Ectodermal cell (in vitro differentiated cells): ENCODE data around the gene HYDIN.
"Not testable (repeated sequence)": the region's sequence is repeated elsewhere in the genome, so short reads cannot be mapped to it uniquely, and the experiment has no call there.

ENCODE experiments used
- H3K27ac ChIP-seq: 2 replicates; pipeline ENCODE4 v1.7.0; 2013; ENCODE audit warnings: mild to moderate bottlenecking, low read depth, low read length; ENCODE audit not compliant: insufficient read depth, poor library complexity, severe bottlenecking
- H3K27me3 ChIP-seq: 2 replicates; pipeline ENCODE4 v1.7.0; 2013; ENCODE audit warnings: mild to moderate bottlenecking, low read length; ENCODE audit not compliant: insufficient read depth, control insufficient read depth, poor library complexity, severe bottlenecking
- H3K36me3 ChIP-seq: one replicate; pipeline ENCODE4 v1.7.0; 2013; ENCODE audit warnings: low read length; ENCODE audit not compliant: control insufficient read depth, insufficient read depth
- H3K4me1 ChIP-seq: one replicate; pipeline ENCODE4 v1.7.0; 2013; ENCODE audit warnings: low read length; ENCODE audit not compliant: control insufficient read depth, insufficient read depth
- H3K4me3 ChIP-seq: 2 replicates; pipeline ENCODE4 v1.7.0; 2013; ENCODE audit warnings: low read depth, low read length, control low read depth; ENCODE audit not compliant: insufficient read depth
- H3K9me3 ChIP-seq: 2 replicates; pipeline ENCODE4 v1.7.0; 2013; ENCODE audit warnings: mild to moderate bottlenecking, low read length, moderate library complexity; ENCODE audit not compliant: control insufficient read depth
- WGBS, 2 experiments: methylation state at CpG; one replicate each; pipeline ENCODE4 v1.1.7; 2013; ENCODE audit warnings: missing lambda C conversion rate in 2 of 2; 5-methylcytosine and 5-hydroxymethylcytosine counted together

The HYDIN gene

DNA sequence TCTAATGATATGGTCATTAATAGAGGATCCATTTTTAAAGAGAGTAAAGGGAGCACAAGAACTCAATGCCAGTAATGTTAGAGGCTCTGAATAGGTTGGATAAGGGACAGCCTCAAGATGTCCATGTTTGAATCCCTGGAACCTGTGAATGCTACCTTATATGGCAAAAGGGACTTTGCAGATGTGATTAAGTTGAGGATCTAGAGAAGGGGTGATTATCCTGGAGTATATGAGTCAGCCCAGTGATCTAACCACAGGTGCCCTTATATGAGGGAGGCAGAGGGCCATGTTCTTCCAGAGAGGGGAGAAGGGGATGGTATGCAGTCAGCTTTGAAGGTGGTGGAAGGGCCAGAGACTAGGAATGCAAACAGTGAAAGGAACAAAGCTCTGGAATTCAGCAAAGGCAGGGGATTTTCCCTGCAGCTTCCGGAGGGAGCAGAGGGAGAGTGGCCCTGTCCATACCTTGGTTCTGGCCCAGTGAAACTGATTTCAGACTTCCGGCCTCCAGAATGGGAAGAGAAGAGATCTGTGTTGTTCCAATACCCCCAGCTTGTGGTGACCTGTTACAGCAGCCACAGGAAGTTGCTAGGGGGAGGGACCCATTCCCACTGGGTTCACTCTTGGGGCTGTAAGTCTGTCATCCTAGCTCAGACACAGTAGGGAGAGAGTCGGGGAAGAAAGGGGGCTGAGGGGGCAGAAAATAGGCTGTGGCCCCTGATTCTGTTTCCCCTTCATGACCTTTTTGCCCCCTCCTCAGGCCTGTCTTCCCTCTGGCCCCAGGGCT is 220.9 kb downstream of the HYDIN start:
- H3K36me3 ChIP-seq, H3K9me3 ChIP-seq, H3K27me3 ChIP-seq, H3K4me3 ChIP-seq, H3K27ac ChIP-seq, H3K4me1 ChIP-seq: not testable (repeated sequence)
- no CpG with 5 or more reads among the region's 3 CpGs for WGBS, 2 experiments

DNA sequence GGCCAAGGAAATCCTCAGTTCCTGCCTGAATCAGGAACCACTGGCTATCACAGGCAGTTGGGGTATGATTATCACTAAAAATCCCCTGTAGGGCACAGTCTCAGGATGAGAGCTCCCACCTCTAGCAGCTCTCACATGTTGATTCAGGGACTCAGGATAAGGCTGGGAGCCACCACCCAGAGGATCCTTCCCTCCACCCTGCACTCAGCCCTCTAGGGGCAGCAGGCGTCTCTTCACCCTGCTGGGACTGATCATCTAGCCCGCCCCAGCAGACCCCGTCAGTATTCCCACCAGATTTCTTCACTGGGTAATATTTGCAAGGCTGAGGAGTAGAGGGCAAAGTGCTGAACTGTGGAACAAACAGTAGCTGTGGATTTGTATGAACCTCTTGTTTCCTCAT is 224.0 kb downstream of the HYDIN start:
- H3K36me3 ChIP-seq, H3K4me3 ChIP-seq, H3K9me3 ChIP-seq, H3K27ac ChIP-seq, H3K4me1 ChIP-seq, H3K27me3 ChIP-seq: not testable (repeated sequence)
- 67 to 92% methylated on average over 2 to 3 of the region's 3 CpGs for WGBS, 2 experiments

DNA sequence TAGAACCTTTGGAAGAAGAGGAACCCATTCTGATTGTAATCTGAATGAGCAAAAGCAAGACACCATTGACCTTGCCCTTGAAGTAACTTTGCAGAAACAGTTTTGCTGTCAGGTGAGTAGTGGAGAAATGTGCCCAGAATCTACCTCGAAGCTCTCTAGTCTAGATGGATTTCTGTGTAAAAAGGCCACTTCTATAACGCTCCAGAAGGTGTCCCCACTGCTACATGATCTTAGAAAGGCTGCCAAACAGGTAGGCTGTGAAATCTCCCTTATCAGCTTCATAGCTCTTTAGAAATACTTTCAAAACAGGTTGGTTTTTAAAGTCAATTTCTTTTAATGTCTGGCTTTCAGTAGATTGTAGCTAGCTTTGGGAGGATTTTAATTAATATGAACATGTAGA is 230.8 kb downstream of the HYDIN start:
- H3K4me1 ChIP-seq, H3K4me3 ChIP-seq, H3K27me3 ChIP-seq, H3K9me3 ChIP-seq, H3K27ac ChIP-seq, H3K36me3 ChIP-seq: not testable (repeated sequence)
- 31 to 36% methylated on average over 2 of the region's 2 CpGs for WGBS, 2 experiments

DNA sequence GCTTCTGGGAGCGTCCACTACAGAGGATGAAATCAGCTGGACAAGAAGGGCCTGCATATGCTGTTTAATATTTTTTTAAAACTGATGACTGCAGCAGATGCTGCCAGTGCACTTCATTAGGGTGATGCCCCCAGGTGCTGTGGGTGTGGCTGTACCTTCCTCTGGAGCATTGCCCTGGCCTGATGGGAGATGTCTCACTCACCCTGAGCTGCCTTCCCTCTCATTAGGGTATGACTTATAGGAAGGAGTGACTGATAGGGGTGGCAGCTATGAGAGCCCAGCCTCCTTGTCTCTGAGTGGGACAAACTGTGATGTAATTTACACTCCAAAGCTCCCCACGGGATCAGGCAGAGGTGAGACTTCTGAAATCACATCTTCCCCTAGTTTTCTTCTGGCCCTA is 234.7 kb downstream of the HYDIN start:
- not testable (repeated sequence) for H3K36me3 ChIP-seq, H3K9me3 ChIP-seq, H3K4me3 ChIP-seq, H3K27ac ChIP-seq, H3K27me3 ChIP-seq, H3K4me1 ChIP-seq
- no CpG with 5 or more reads among the region's 2 CpGs for WGBS, 2 experiments

DNA sequence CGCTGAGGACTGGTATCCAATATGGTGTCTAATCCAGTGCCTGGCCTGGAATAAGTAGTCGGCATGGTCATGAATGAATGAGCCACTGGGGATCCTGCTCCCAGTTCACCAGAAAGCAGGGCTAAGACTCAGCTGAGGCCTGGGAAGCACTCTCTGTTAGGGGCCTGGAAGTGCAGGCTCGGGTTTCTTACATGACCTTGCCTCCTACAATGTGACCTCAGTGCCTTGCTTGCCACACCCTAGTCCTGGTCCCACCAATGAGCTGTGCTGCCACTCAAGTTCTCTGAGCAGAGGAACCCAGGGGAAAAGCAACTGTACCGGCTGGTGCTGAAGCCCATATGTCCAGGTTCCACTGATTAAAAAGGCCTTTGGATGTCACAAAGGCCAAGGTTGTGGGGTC is 238.0 kb downstream of the HYDIN start:
- H3K27me3 ChIP-seq, H3K4me1 ChIP-seq, H3K9me3 ChIP-seq, H3K36me3 ChIP-seq, H3K27ac ChIP-seq, H3K4me3 ChIP-seq: not testable (repeated sequence)
- WGBS, 2 experiments: 89 to 90% methylated on average over 4 of the region's 4 CpGs

DNA sequence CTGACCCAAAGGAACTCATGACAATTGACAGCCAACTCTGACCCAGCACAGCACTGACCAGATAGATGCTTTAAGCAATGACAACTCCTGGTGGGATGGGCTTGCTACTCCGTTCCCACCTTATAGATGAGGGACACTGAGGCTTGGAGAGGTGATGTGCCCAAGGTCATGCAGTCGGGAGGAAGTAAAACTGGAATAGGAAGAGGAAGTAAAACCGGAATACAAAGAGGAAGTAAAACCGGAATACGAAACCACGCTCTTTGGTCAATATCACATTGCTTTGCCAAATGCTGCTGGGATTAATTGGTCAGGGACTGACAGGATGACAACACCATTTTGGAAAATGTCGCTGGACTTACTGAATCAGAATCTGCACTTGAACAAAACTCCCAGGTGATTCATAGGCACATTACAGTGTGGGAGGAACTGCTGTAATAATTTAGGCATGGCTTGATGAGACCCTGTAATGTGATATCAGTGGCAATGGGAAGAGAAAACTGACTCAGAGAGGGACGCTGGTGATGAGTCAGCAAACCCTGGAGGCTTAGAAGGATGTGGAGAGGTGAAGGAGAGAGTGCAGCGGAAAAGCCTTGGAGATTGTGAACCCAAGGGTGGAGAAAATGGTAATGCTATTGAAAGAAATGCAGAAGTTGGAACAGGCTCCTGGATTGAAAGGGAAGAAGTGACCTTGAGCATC is 243.4 kb downstream of the HYDIN start:
- not testable (repeated sequence) for H3K27ac ChIP-seq, H3K9me3 ChIP-seq, H3K36me3 ChIP-seq, H3K27me3 ChIP-seq, H3K4me3 ChIP-seq, H3K4me1 ChIP-seq
- WGBS, 2 experiments: 88 to 98% methylated on average over 5 of the region's 9 CpGs

DNA sequence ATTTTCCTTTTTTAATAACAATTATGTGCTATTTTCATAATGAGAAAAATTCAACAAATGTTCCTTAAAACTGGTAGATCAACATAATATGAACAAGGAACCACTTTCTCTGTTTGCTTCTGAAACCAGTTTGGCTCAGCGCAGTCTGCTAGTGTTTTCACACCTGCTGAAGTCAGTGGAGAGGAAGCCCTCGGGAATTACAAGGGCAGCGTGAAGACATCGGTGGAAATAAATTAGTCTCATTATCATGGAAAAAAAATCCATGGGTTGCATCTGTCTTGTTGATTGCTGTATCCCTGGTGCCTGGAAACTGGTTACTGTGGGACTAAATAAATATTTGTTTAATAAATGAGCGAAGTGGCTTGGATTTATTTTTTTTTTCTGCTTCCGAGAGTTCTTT is 245.8 kb downstream of the HYDIN start:
- WGBS, 2 experiments: 41 to 83% methylated on average over 2 of the region's 6 CpGs
- not testable (repeated sequence) for H3K4me3 ChIP-seq, H3K27me3 ChIP-seq, H3K27ac ChIP-seq, H3K36me3 ChIP-seq, H3K9me3 ChIP-seq, H3K4me1 ChIP-seq

DNA sequence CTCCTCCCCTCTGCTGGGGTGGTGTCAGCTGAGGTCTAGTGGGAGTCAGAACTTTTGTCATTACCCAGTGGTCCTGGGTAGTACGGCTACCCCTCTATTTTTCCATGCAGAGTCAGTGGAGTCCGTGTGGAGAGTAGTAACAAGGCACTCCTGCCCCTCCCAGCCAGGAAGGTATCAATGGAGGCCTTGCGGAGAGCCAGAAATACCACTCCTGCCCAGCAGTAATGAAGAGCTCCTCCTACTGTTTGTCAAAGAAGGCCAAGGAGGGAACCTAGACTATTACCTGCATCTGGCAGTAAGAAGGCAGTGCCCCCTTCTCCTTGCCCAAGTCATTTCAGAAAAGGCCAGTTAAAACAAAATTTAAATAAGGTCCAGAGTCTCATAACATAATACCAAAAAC is 262.2 kb downstream of the HYDIN start:
- not testable (repeated sequence) for H3K4me1 ChIP-seq, H3K9me3 ChIP-seq, H3K36me3 ChIP-seq, H3K4me3 ChIP-seq, H3K27ac ChIP-seq, H3K27me3 ChIP-seq
- no CpG with 5 or more reads among the region's 3 CpGs for WGBS, 2 experiments

DNA sequence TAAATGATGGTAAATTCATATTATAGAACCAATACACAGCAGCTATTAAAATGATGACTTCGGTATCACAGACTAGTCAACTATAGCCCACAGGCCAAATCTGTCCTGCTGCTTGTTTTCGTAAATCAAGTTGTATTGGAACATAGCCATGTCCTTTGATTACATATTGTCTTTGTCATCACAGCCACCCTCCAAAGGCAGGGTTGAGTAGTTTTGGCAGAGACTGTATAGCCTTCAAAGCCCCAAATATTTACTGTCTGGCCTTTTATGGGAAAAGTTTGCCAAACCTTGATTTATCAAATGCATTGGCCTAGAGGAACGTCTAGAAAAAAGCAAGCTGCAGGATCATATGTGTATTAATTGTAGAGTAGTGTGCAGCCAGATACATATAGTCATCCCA is 270.4 kb downstream of the HYDIN start:
- H3K4me3 ChIP-seq, H3K27me3 ChIP-seq, H3K27ac ChIP-seq, H3K36me3 ChIP-seq, H3K9me3 ChIP-seq, H3K4me1 ChIP-seq: not testable (repeated sequence)
- 83% methylated on average over 1 of the region's 3 CpGs; no CpG with 5 or more reads in 1 of the 2 experiments for WGBS, 2 experiments

DNA sequence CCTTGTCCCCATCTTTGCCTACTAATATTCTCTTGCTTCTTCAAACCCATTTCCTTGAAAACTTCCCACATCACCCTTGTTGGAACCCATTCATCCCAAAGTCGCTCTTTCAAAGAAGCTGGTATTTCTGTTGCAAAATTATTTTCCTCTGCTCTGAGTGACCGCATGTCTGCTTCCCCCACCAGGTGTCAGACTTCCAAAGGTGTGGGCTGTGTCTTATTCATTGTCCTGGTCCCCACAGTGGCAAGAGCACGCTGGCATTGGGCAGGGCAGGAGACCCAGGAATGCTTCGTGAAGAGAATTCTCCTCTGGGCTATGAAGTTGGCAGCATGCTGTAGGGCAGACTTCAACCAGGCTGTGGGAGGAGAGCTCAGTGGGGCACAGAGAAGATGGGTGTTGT is 275.6 kb downstream of the HYDIN start:
- not testable (repeated sequence) for H3K4me1 ChIP-seq, H3K27ac ChIP-seq, H3K4me3 ChIP-seq, H3K36me3 ChIP-seq, H3K9me3 ChIP-seq, H3K27me3 ChIP-seq
- 90% methylated on average over 1 to 2 of the region's 4 CpGs for WGBS, 2 experiments
